Sigmoid colon (tissue), 4 donors: Measurements from ENCODE around the gene ACTR1B.

ENCODE experiments used
- EP300 ChIP-seq, 4 donors: sonication (generic); formaldehyde crosslinking; IDR thresholded peaks; one replicate each; pipeline ENCODE4 v1.6.1; 2017; ENCODE audit warnings: antibody characterized with exemption in 4 of 4
- POLR2A ChIP-seq, 2 donors: fragments of 450-650 bp; IDR thresholded peaks; one replicate each; pipeline ENCODE4 v1.6.1; 2016; ENCODE audit warnings: antibody characterized with exemption in 2 of 2, mild to moderate bottlenecking in 2 of 2, moderate library complexity in 2 of 2

- TF ChIP-seq EP300 (IDR thresholded peaks at IDR 0.05) (no peak), POLR2A (IDR thresholded peaks at IDR 0.05) (no peak)
Measured at GRCh38 chr2:97707362-97708047, 43.7 kb upstream of the ACTR1B start.
